ENCODE data around the gene ITPRID2. TPM values are rescaled to one million over a fixed set of nuclear protein-coding genes. Genes with fewer than 3 reads are reported as not detected.

ITPRID2 gene
- total RNA-seq, 6 donors from 2014 or later = 125 to 770 (median 214) TPM

DNA sequence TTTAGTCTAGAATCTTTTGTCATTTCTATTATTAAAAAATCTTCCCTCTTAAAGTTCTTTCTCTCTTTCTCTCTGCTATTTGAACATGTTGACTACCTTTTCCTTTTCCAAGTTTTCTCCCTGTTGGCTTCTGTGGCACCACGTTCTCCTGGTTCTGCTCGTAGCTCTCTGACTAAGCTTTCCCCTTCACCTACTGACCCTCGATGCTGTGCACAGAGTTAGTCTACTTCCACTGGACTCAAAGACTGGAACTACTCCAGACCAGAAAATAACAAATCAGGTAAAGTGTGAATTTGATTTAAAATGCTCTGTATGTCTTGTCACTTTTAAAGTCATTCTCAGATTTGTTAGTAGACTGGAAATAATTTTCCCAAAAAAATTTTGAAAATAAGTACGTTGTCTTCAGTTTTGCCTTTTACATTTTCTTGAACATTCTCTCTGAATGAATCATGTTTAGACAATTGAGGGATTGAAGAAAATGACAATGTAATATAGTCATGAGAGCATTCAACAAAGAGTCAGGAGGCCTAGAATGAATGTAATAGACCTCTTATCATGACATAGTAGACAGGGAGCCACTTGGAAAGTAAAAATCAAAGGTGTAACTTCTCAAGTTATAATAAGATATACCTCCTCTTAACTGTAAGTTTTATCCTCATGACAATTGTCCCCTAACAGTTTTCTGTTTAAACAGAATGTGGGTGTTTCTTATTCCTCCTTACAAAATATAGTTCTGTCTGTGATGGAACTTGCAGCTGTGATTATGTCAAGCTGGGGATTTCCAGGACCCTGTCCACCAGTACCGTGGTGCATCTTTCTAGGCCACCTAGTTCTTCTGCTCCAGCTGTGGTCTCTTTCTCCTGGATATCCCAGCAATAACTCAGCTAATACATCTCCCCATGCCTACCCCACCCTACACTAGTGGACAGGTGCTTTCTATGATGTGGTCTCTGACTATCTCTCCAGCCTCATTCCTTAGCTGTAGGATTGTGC, 25.5 kb downstream of the ITPRID2 start:
- DNase-seq (no peak), ATAC-seq (ENCODE audit: low FRiP score in 2 of 2) (peak in 1 of 2 donors; percentile 15)
- Histone ChIP-seq H3K27me3 (no peaks in the 10 kb centered on the region), H3K4me3 (no peak overlapping the region), H3K9me3 (no peaks in the 10 kb centered on the region), H3K27ac (no peak overlapping the region), H3K4me1 (no peaks in the 10 kb centered on the region), H3K36me3 (peaks cover 17 to 99% (median 60%) of the 10 kb centered on the region in 4 donors)
- no peak for TF ChIP-seq POLR2AphosphoS5 (IDR thresholded peaks at IDR 0.05)
- no peak for TF ChIP-seq EP300 (IDR thresholded peaks at IDR 0.05)
- 88 to 93% methylated on average over 5 of the region's 5 CpGs for WGBS, 2 donors

DNA sequence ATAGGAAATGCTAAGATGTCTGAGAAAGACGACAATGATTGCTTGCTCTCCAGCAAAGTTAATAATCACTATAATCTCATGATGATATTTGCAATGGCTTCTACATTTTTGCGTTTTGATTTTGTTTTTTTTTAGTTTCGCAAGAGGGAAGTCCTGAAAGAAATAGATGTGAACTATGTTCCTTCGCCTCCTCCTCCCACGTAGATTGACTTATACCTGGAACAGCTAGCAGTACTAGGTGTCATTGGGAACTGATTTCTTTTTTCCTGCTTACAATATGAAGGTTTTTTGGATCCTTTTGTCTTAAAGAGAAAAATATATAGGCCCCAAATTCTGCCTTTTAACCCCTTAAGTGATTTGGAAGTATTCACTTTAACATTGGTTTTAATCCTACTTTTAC, 26.7 kb downstream of the ITPRID2 start:
- TF ChIP-seq, protein P1, sequence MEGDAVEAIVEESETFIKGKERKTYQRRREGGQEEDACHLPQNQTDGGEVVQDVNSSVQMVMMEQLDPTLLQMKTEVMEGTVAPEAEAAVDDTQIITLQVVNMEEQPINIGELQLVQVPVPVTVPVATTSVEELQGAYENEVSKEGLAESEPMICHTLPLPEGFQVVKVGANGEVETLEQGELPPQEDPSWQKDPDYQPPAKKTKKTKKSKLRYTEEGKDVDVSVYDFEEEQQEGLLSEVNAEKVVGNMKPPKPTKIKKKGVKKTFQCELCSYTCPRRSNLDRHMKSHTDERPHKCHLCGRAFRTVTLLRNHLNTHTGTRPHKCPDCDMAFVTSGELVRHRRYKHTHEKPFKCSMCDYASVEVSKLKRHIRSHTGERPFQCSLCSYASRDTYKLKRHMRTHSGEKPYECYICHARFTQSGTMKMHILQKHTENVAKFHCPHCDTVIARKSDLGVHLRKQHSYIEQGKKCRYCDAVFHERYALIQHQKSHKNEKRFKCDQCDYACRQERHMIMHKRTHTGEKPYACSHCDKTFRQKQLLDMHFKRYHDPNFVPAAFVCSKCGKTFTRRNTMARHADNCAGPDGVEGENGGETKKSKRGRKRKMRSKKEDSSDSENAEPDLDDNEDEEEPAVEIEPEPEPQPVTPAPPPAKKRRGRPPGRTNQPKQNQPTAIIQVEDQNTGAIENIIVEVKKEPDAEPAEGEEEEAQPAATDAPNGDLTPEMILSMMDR (IDR thresholded peaks at IDR 0.05) = no peak
- TF ChIP-seq POLR2AphosphoS5 (IDR thresholded peaks at IDR 0.05) (no peak), EP300 (IDR thresholded peaks at IDR 0.05) (no peak), POLR2A (IDR thresholded peaks at IDR 0.05) (no peak)
- 81 to 83% methylated on average over 5 of the region's 5 CpGs for WGBS, 2 donors
- no peaks in the 10 kb centered on the region for H3K9me3 ChIP-seq
- no peak for DNase-seq
- no peak overlapping the region for H3K27ac ChIP-seq
- ATAC-seq (ENCODE audit: low FRiP score in 2 of 2) = no peak
- peaks cover 0 to under 1% (median 0%) of the 10 kb centered on the region in 4 donors for H3K4me1 ChIP-seq
- no peak overlapping the region for H3K4me3 ChIP-seq
- H3K36me3 ChIP-seq = peaks cover 17 to 100% (median 68%) of the 10 kb centered on the region in 4 donors
- H3K27me3 ChIP-seq = no peaks in the 10 kb centered on the region

- Histone ChIP-seq H3K4me1 (peaks cover 9 to 19% (median 13%) of the 10 kb centered on the region in 4 donors), H3K27me3 (no peaks in the 10 kb centered on the region), H3K4me3 (no peak overlapping the region), H3K27ac (no peak overlapping the region), H3K36me3 (peaks cover 3 to 80% (median 47%) of the 10 kb centered on the region in 4 donors), H3K9me3 (no peaks in the 10 kb centered on the region)
- ATAC-seq (ENCODE audit: low FRiP score in 2 of 2) (no peak), DNase-seq (no peak)
- WGBS, 2 donors = 85 to 86% methylated on average over 1 of the region's 1 CpG
- no peak for TF ChIP-seq POLR2A (IDR thresholded peaks at IDR 0.05)
- TF ChIP-seq, protein P1 (IDR thresholded peaks at IDR 0.05) = no peak
- TF ChIP-seq EP300 (IDR thresholded peaks at IDR 0.05) = no peak
These were observed 31.6 kb downstream of the ITPRID2 start for GRCh38 chr2:181923121-181923520.

DNA sequence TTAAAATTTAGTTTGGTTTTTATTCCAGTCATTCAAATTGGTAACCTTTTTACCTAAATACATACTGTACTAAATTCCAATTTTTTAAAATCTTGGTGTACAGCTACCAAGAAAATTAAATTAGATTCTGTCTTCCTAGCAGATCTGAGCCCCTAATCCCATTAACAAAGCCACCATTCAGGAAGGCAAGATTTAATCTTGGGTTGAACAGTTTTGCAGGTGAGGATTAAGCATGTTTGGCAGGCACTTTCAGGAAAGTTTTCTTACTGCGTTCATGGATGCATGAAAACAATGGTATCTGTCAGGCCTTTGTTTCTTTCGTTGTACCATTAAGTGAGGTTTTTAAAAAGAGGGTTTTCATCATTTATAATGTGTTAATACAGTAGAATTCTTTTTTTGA, 32.8 kb downstream of the ITPRID2 start:
- peak overlapping the region in 1 of 4 donors; percentile 21 for H3K27ac ChIP-seq
- H3K4me1 ChIP-seq = peaks cover 9 to 19% (median 13%) of the 10 kb centered on the region in 4 donors
- ATAC-seq (ENCODE audit: low FRiP score in 2 of 2) = no peak
- H3K27me3 ChIP-seq = no peaks in the 10 kb centered on the region
- WGBS, 2 donors = 69 to 85% methylated on average over 2 of the region's 2 CpGs
- TF ChIP-seq POLR2AphosphoS5 (IDR thresholded peaks at IDR 0.05) = no peak
- TF ChIP-seq EP300 (IDR thresholded peaks at IDR 0.05) = no peak
- TF ChIP-seq, protein P1 (IDR thresholded peaks at IDR 0.05) = no peak
- TF ChIP-seq POLR2A (IDR thresholded peaks at IDR 0.05) = no peak
- peaks cover 3 to 79% (median 37%) of the 10 kb centered on the region in 4 donors for H3K36me3 ChIP-seq
- H3K4me3 ChIP-seq = no peak overlapping the region
- no peaks in the 10 kb centered on the region for H3K9me3 ChIP-seq
- DNase-seq = no peak

- peaks cover 0 to 7% (median 4%) of the 10 kb centered on the region in 4 donors for H3K4me1 ChIP-seq
- H3K9me3 ChIP-seq = no peaks in the 10 kb centered on the region
- no peak for ATAC-seq (ENCODE audit: low FRiP score in 2 of 2)
- TF ChIP-seq, protein P1 (IDR thresholded peaks at IDR 0.05) = no peak
- no peak for TF ChIP-seq POLR2A (IDR thresholded peaks at IDR 0.05)
- TF ChIP-seq POLR2AphosphoS5 (IDR thresholded peaks at IDR 0.05) = no peak
- H3K4me3 ChIP-seq = no peak overlapping the region
- 87 to 91% methylated on average over 5 of the region's 5 CpGs for WGBS, 2 donors
- peaks cover 0 to 15% (median 2%) of the 10 kb centered on the region in 4 donors for H3K36me3 ChIP-seq
- no peak overlapping the region for H3K27ac ChIP-seq
- H3K27me3 ChIP-seq = no peaks in the 10 kb centered on the region
- no peak for DNase-seq
These were observed 43.2 kb downstream of the ITPRID2 start for GRCh38 chr2:181934694-181935093.
